Measurements from ENCODE around the gene NCBP1.

Gene NCBP1

GRCh38 chr9:97682242-97682641 is 48.6 kb downstream of the NCBP1 start:
- ATAC-seq: no peak
- TF ChIP-seq SNAI2 (CRISPR knock-in tag; IDR thresholded peaks at IDR 0.05): no peak
- no peak for TF ChIP-seq ZC3H10 (CRISPR knock-in tag; IDR thresholded peaks at IDR 0.05)
- TF ChIP-seq TCF4 (CRISPR knock-in tag; IDR thresholded peaks at IDR 0.05; ENCODE audit: borderline replicate concordance): no peak
- no peak for TF ChIP-seq PPARA (CRISPR knock-in tag; IDR thresholded peaks at IDR 0.05; ENCODE audit: borderline replicate concordance)
- no peak for TF ChIP-seq RARB (CRISPR knock-in tag; IDR thresholded peaks at IDR 0.05)
- TF ChIP-seq CREB5 (CRISPR knock-in tag; IDR thresholded peaks at IDR 0.05; ENCODE audit: low read depth): no peak
- TF ChIP-seq ARNTL (CRISPR knock-in tag; IDR thresholded peaks at IDR 0.05; ENCODE audit: borderline replicate concordance, low read depth): no peak
- no peak for TF ChIP-seq ZNF70 (CRISPR knock-in tag; IDR thresholded peaks at IDR 0.05)
- TF ChIP-seq ZNF8 (CRISPR knock-in tag; IDR thresholded peaks at IDR 0.05): no peak

GRCh38 chr9:97688654-97689053 is 55.0 kb downstream of the NCBP1 start:
- no peak for TF ChIP-seq OSR1 (CRISPR knock-in tag; IDR thresholded peaks at IDR 0.05)
- no peak for TF ChIP-seq CSDC2 (CRISPR knock-in tag; IDR thresholded peaks at IDR 0.05)
- no peak for ATAC-seq

GRCh38 chr9:97689401-97690180 is 56.0 kb downstream of the NCBP1 start:
- peak; percentile 66 for TF ChIP-seq ISL1 (CRISPR knock-in tag; IDR thresholded peaks at IDR 0.05)
- 0 out of 2 replicates have a peak, but pooled peaks have one; percentile 47 for TF ChIP-seq CREB5 (CRISPR knock-in tag; IDR thresholded peaks at IDR 0.05; ENCODE audit: low read depth)
- no peak for TF ChIP-seq PATZ1 (CRISPR knock-in tag; IDR thresholded peaks at IDR 0.05; ENCODE audit: borderline replicate concordance)

GRCh38 chr9:97694769-97695168 is 61.1 kb downstream of the NCBP1 start:
- TF ChIP-seq BACH2 (CRISPR knock-in tag; IDR thresholded peaks at IDR 0.05; ENCODE audit: borderline replicate concordance): no peak
- TF ChIP-seq ZFP3 (CRISPR knock-in tag; IDR thresholded peaks at IDR 0.05): no peak
- no peak for TF ChIP-seq POU6F1 (CRISPR knock-in tag; IDR thresholded peaks at IDR 0.05; ENCODE audit: borderline replicate concordance, low read depth)
- TF ChIP-seq ISL1 (CRISPR knock-in tag; IDR thresholded peaks at IDR 0.05): no peak
- TF ChIP-seq RARB (CRISPR knock-in tag; IDR thresholded peaks at IDR 0.05): no peak
- TF ChIP-seq TCF4 (CRISPR knock-in tag; IDR thresholded peaks at IDR 0.05; ENCODE audit: borderline replicate concordance): no peak
- no peak for TF ChIP-seq ZFP30 (CRISPR knock-in tag; IDR thresholded peaks at IDR 0.05)
- TF ChIP-seq GLIS3 (CRISPR knock-in tag; IDR thresholded peaks at IDR 0.05): no peak
- no peak for TF ChIP-seq OSR1 (CRISPR knock-in tag; IDR thresholded peaks at IDR 0.05)
- no peak for TF ChIP-seq TSHZ2 (CRISPR knock-in tag; IDR thresholded peaks at IDR 0.05)
- no peak for TF ChIP-seq CREB5 (CRISPR knock-in tag; IDR thresholded peaks at IDR 0.05; ENCODE audit: low read depth)
- TF ChIP-seq CSDC2 (CRISPR knock-in tag; IDR thresholded peaks at IDR 0.05): no peak
- TF ChIP-seq ARNTL (CRISPR knock-in tag; IDR thresholded peaks at IDR 0.05; ENCODE audit: borderline replicate concordance, low read depth): no peak
- no peak for ATAC-seq

More at GRCh38 chr9:97689401-97690180, 56.0 kb downstream of the NCBP1 start:
- no peak; the same call in 2 of the 3 replicates for ATAC-seq
